Pulmonary artery endothelial cell (primary cell): ENCODE measurements around the gene NECAB2. TPM values are rescaled to one million over a fixed set of nuclear protein-coding genes. Genes with fewer than 3 reads are reported as not detected.
A peak's percentile ranks its signal among the peaks of the same experiment; 100 is the strongest.

Experiments
- DNase-seq: peaks from one replicate; pipeline ENCODE4 v3.0.0-alpha.2; 2011; ENCODE audit warnings: low read depth, low spot score
- total RNA-seq: library from RNA; depleted of rRNA; stranded (reverse); fragments of >200 nt; gene quantifications from 2 replicates; pipeline ENCODE4 v1.2.3, GENCODE V29; 2014

NECAB2 gene
- total RNA-seq, 1 donor from 2014 or later = 0.20 TPM

DNA sequence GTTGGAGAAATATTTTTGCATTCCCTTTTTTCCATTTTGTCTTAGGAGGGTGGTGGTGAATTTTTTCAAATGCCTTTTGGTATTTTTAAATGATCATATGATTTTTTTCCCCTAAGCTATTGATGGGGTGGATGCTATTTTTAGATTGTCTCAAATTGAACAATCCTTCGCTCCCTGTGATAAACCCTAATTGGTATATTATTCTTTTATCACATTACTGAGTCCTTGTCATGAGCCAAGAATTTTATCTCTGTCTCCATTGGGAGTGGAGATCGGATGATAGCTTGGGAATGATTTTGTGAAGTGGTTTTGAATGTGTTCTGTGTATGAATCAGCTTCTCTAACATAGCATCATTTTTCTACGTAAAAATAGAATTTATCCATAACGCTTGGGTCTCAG is 15.4 kb downstream of the NECAB2 start:
- DNase-seq = no peak

- no peak for DNase-seq
Measured at GRCh38 chr16:83989300-83989699, 21.3 kb downstream of the NECAB2 start.

DNA sequence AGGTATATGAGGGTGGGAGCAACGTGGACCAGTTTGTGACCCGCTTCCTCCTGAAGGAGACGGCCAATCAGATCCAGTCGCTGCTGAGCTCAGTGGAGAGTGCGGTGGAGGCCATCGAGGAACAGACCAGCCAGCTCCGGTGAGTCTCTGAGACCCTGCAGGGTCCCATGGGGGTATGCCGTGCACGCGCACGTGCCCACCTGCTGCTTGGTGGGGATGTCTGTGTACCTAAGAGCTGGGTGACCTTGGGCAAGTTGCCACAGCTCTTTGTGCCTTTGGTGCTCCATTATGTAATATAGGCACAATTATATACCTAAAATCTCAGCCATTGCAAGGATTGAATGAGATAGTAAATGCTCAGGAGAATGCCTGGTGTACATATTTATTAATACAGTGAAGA is 22.4 kb downstream of the NECAB2 start:
- no peak for DNase-seq

DNA sequence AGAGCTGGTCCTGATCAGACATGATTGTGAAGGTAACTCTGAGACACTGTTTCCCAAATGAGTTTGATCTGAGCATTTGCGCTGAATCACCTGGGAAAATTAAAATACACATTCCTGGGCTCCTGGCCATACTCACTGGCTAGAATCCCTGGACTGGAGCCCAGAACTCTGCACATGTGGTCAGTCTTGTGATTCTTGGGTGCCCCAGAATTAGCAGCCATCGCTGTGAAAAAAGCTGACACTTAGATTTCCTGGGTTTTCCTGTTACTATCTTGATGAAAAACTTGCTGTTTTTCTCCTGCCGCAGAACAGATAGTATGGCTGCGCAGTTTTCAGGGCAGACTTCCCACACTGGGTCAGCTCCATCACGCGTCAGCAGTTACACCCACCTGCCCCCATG is 24.6 kb downstream of the NECAB2 start:
- no peak for DNase-seq

GRCh38 chr16:83994087-83994486 is 26.0 kb downstream of the NECAB2 start:
- DNase-seq = no peak

DNA sequence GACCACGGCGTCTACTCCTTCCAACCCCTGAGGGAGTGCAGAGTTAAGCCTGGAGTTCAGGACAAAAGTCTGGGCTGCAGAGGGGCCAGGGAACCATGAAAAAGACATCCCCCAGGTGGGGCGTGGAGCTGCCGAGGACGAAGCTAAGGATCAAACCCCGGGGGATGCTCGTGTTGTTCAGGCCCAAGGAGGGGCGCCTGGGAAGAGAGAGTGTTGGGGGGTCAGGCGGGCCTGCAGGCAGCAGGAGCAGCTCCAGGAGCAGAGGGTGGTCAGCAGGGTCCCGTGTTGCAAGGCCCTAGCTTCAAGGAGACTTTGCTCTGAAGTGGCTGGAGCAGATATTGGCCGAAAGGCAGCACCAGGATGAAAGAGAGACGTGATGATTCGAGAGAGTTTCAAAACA is 26.7 kb downstream of the NECAB2 start:
- DNase-seq = no peak

DNA sequence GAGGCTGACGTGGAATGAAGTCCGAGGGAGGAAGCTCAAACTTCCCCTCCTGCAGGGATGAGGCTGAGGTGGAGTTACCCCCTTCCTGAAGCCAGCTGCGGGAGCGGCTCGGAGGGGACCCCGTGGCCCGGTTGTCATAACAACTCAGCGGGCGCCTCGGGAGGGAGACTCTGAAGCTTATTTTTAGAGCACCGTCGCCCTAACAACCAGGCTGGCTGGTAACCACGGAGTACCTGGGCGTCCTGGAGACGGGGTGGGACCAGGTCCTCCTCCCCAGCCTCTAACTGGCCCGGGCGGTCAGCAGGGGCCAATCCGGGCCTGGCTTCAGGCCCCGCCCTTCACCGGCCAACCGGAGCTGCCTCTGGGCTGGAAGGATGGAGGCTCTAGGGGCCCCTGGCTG is 27.7 kb downstream of the NECAB2 start:
- DNase-seq = no peak

DNA sequence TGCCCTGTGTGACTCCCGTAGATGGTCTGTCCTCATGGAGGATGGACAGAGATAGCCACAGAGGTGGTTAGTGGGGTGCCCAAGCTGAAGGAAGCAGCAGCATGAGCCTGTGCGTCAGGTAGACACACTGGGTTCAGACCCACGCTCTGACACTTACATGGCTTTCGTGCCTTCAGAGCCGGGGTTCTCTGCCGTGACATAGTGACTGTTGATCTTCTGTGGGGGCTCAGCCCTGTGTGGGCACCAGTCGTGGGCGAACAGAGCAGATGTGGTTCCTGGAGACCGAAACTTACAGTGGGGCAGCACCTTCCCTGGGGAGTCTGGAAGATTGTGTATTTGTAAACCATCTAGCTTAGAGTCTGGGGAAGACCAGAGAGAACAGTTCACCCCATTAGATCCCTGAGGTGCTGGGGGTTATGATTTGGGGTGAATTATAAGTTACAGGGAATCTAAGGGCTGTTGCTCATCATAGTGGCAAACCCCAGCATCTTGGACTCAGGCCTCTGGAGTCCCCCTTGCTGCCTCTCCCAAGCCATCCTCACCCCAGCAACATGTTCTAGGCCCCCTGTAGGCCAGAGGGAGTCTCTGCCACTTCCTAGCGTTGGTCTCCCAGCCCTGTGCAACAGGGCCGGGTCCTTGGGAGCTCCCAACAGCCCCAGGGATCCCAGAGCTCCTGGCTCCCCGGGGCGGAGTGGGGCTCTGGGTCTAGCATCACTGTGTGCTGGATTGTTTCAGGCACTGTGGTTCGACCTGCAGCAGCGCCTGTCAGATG is 28.6 kb downstream of the NECAB2 start:
- DNase-seq = no peak

DNA sequence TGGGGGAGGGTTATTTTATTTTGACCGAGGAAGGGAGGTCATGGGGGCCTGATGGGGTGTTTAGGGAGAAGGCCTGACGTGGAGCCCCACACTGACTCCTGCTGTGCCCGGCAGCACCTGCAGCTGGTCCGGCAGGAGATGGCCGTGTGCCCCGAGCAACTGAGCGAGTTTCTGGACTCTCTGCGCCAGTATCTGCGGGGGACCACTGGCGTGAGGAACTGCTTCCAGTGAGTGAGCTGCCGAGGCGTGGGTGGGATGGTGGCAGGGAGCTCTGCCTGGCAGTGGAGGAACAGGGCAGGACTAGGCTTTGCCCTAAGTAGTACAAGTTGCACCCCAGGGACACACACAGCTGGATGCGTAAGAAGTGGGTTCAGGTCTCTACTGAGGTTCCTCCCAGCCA is 30.0 kb downstream of the NECAB2 start:
- DNase-seq = no peak

- DNase-seq = no peak
Measured at GRCh38 chr16:84000989-84001642, 33.1 kb downstream of the NECAB2 start.

DNA sequence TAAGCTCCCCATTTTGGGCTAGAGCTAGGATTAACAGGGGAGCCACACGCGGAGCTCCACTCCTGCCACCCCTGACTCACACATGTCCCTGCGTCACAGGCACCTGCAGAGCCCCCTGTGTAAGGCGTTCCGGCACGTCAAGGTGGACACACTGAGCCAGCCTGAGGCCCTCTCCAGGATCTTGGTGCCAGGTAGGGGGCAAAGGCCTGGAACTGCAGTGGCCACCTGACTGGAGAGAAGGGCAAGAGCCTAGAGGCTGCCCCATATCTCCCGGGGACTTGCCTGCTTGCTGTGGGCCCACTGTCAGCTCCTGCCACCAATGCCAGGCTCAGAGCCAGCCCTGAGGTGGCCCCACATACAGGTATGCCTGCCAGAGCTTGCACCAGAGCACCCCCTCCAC is 33.7 kb downstream of the NECAB2 start:
- DNase-seq = no peak

DNA sequence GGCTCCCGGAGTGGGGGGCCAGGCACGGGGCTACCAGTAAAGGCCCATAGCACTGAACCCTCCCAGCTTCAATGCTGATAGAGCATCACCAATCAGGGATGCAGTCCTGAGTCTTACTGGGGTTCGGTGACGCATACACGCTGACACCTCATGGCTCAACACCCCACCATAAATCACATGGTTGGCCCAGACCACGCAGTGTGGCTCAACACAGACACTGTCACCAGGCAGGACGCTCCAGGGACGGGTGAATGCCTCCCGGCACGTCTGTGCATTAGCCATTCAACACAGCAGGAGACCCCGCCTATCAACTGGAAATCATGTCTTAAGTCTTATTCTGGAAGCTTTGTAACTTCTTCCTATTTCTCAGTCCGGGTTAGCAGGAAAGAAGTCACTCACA is 35.0 kb downstream of the NECAB2 start:
- DNase-seq = no peak

GRCh38 chr16:84004442-84004841 is 36.4 kb downstream of the NECAB2 start:
- no peak for DNase-seq

GRCh38 chr16:84005391-84005790 is 37.3 kb downstream of the NECAB2 start:
- no peak for DNase-seq

DNA sequence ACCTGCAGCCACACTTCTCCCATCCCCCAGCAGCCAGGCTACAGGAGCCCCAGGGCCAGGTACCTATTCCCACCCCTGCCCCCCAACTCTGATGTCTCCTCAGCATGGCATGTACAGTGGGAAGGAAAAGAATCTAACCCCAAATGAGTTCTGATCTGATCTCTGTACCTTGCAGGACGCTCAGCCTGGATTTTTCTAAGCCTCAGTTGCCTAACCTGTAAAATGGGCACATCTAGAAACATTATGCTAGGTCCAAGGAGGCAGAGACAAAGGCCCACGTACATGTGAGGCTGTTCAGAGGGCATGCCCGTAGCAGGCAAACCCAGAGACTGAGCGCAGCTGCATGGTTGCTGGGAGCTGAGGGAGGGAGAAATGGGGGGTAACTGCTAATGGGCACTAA is 39.5 kb downstream of the NECAB2 start:
- DNase-seq = no peak

GRCh38 chr16:84007965-84008364 is 39.9 kb downstream of the NECAB2 start:
- DNase-seq = no peak

GRCh38 chr16:84009282-84009681 is 41.2 kb downstream of the NECAB2 start:
- no peak for DNase-seq

DNA sequence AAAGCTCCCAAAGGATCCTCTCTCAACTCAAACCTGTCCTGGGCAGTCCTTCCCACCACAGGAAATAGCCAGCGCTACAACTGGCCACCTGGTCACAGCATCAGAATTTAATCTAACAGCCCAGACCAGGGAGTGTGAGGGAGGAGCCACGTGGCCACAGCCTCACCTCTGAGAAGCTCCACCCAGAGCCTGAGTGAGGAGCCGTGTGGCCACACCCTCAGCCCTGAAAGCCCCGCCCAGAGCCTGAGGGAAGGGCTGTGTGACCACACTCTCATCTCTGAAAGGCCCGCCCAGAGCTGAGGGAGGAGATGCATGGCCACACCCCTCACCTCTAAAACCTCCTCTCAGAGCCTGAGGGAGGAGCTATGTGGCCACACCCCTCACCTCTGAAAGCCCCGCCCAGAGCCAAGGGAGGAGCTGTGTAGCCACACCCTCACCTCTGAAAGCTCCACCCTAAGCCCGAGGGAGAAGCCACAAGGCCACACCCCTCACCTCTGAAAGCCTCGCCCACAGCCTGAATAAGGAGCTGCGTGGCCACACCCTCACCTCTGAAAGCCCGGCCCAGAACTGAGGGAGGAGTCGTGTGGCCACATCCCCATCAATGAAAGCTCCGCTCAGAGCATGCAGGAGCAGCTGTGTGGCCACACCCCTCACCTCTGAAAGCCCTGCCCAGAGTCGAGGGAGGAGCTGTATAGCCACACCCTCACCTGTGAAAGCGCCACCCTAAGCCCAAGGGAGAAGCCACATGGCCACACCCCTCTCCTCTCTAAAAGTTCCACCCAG is 45.9 kb downstream of the NECAB2 start:
- peak; percentile 5 for DNase-seq

- DNase-seq = no peak
Measured at GRCh38 chr16:84014570-84015327, 46.7 kb downstream of the NECAB2 start.

DNA sequence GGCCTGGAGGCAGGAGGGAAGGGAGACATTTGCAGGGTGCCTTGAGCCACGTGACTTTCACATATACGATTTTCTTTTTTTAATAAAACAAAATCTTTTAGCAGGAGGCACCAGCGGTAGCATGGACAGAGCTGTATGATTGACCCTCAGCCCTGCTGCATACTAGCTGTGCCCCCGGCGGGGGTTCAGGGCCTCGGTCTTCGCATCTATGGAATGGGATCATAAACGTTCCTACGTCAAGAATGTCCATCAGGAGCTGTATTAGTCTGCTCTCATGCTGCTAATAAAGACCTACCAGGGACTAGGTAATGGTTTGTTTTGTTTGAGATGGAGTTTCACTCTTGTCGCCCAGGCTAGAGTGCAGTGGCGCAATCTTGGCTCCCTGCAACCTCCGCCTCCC is 47.4 kb downstream of the NECAB2 start:
- no peak for DNase-seq

GRCh38 chr16:84016477-84016876 is 48.4 kb downstream of the NECAB2 start:
- DNase-seq = no peak

DNA sequence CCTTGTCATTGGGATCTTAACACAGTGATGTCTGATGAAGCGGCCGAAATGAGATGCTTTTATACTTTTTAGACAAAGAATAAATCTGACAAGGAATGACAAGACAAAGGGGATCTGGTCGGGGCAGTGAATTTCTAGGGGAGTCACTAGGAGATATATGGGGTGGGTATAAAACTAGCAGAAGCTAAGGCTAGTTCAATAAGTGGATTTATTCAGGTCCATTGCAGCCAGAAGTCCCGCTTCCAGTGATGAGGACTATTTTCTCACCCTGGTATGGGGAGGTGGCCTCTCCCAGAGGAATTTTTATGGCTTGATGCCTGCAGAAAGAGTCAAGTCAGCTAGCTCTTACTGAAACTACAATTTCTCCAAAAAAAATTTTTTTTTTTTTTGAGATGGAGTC is 50.7 kb downstream of the NECAB2 start:
- DNase-seq = no peak
